IPS-20b (cell line): ENCODE results near the gene KCMF1.

Experiments
- H3K27ac ChIP-seq: one replicate; pipeline ENCODE4 v1.5.1; 2013; ENCODE audit warnings: low read length
- H3K27me3 ChIP-seq: 2 replicates; pipeline ENCODE4 v1.6.1; 2013; ENCODE audit warnings: mild to moderate bottlenecking, low read length, inconsistent platforms; ENCODE audit not compliant: insufficient read depth
- H3K36me3 ChIP-seq: 2 replicates; pipeline ENCODE4 v1.6.1; 2013; ENCODE audit warnings: low read depth, mild to moderate bottlenecking, inconsistent platforms, low read length, moderate library complexity; ENCODE audit not compliant: insufficient read depth
- H3K4me1 ChIP-seq: 2 replicates; pipeline ENCODE4 v1.6.1; 2013; ENCODE audit warnings: mild to moderate bottlenecking, control low read depth, inconsistent platforms, low read length, moderate library complexity; ENCODE audit not compliant: insufficient read depth
- H3K4me3 ChIP-seq: 2 replicates; pipeline ENCODE4 v1.5.1; 2013; ENCODE audit warnings: mild to moderate bottlenecking, low read length, inconsistent platforms
- H3K9ac ChIP-seq: 2 replicates; pipeline ENCODE4 v1.6.1; 2013; ENCODE audit warnings: low read depth, mild to moderate bottlenecking, inconsistent platforms, low read length, moderate library complexity
- H3K9me3 ChIP-seq: 2 replicates; pipeline ENCODE4 v1.6.1; 2013; ENCODE audit warnings: mild to moderate bottlenecking, low read depth, low read length, inconsistent platforms; ENCODE audit not compliant: insufficient read depth

KCMF1 gene

DNA sequence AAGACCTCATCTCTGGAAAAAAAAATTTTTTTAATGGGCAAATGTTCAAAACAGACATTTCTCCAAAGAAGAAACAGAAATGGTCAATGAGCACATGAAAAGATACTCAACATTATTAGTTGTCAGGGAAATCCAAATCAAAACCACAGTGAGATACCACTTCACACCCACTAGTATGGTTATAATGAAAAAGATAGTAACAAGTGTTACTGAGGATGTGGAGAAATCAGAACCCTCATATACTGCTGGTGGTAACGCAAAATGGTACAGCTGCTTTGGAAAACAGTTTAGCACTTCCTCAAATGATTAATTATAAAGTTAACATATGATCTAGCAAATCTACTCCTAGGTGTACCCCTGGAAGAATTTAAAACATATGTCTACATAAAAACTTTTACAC, 133.3 kb downstream of the KCMF1 start:
- Histone ChIP-seq H3K4me3 (no peak overlapping the region), H3K27me3 (no peaks in the 10 kb centered on the region), H3K4me1 (no peaks in the 10 kb centered on the region)

GRCh38 chr2:85106489-85107180, 135.7 kb downstream of the KCMF1 start:
- Histone ChIP-seq H3K9ac (no peak overlapping the region), H3K4me3 (no peak overlapping the region), H3K36me3 (no peaks in the 10 kb centered on the region), H3K4me1 (no peaks in the 10 kb centered on the region), H3K9me3 (no peaks in the 10 kb centered on the region), H3K27ac (no peak overlapping the region), H3K27me3 (peaks cover 9% of the 10 kb centered on the region; the same call in 1 of the 2 replicates)

More for the DNA sequence above, 133.3 kb downstream of the KCMF1 start:
- Histone ChIP-seq H3K36me3 (no peaks in the 10 kb centered on the region), H3K9me3 (no peaks in the 10 kb centered on the region), H3K9ac (no peak overlapping the region), H3K27ac (no peak overlapping the region)
